SK-N-SH (cell line): ENCODE measurements around the gene UBE2G1. TPM values are rescaled to one million over a fixed set of nuclear protein-coding genes. Genes with fewer than 3 reads are reported as not detected.

ENCODE experiments used
- CTCF ChIA-PET: fragments of 300-600, 350-600 bp; formaldehyde crosslinking; extraction: SDS; loops from one replicate; lab custom pipeline; 2021; lab: Yijun Ruan, JAX
- POLR2A ChIA-PET: fragments of 350-600 bp; sonication (Branson Sonifier 250); formaldehyde crosslinking; extraction: SDS; loops from one replicate; lab custom pipeline; 2020; ENCODE audit warnings: antibody characterized with exemption, inconsistent platforms; lab: Yijun Ruan, JAX
- DNase-seq: peaks from one replicate; pipeline ENCODE4 v3.0.0; 2012
- H2AFZ ChIP-seq: fragments of 200-600 bp; sonication (generic); 2 replicates; pipeline ENCODE4 v1.8.1; 2016; ENCODE audit warnings: antibody characterized with exemption, mild to moderate bottlenecking, low read depth
- H3F3A ChIP-seq: fragments of 200-600 bp; sonication (generic); replicated peaks from 2 replicates; pipeline ENCODE3; 2016; ENCODE audit warnings: antibody characterized with exemption, mild to moderate bottlenecking; ENCODE audit not compliant: insufficient read depth
- H3K27ac ChIP-seq, 2 experiments: fragments of 200-500 bp in 1 of 2; fragments of 200-600 bp in 1 of 2; sonication (Bioruptor generic) in 1 of 2; sonication (generic), shearing (Covaris generic) in 1 of 2; 2 replicates each; pipeline versions ENCODE4 v1.5.1 to v1.6.1; 2014 to 2016; ENCODE audit warnings: low read depth in 2 of 2, inconsistent platforms in 1 of 2, low read length in 1 of 2, mild to moderate bottlenecking in 1 of 2, mixed read lengths in 1 of 2
- H3K27me3 ChIP-seq: fragments of 200-600 bp; sonication (generic), shearing (Covaris generic); 2 replicates; pipeline ENCODE4 v1.6.1; 2016; ENCODE audit warnings: mixed run types; ENCODE audit not compliant: insufficient read depth
- H3K36me3 ChIP-seq, 2 experiments: fragments of 200-500 bp in 1 of 2; fragments of 200-600 bp in 1 of 2; sonication (Bioruptor generic) in 1 of 2; sonication (generic) in 1 of 2; replicated peaks in 1 of 2; 2 replicates each; pipeline versions ENCODE3 to v1.5.1; 2014 to 2016; ENCODE audit warnings: low read length in 1 of 2, mild to moderate bottlenecking in 1 of 2; ENCODE audit not compliant: insufficient read depth in 2 of 2, control insufficient read depth in 1 of 2
- H3K4me1 ChIP-seq, 2 experiments: fragments of 200-500 bp in 1 of 2; fragments of 200-600 bp in 1 of 2; sonication (Bioruptor generic) in 1 of 2; sonication (generic), shearing (Covaris generic) in 1 of 2; 2 replicates each; pipeline versions ENCODE4 v1.5.1 to v1.6.1; 2014 to 2016; ENCODE audit warnings: low read depth in 1 of 2, low read length in 1 of 2, mixed run types in 1 of 2; ENCODE audit not compliant: insufficient read depth in 2 of 2, control insufficient read depth in 1 of 2
- H3K4me2 ChIP-seq: fragments of 200-600 bp; sonication (generic), shearing (Covaris generic); 2 replicates; pipeline ENCODE4 v1.6.1; 2017; ENCODE audit warnings: mixed run types
- H3K4me3 ChIP-seq, 2 experiments: fragments of 200-500 bp in 1 of 2; fragments of 200-600 bp in 1 of 2; sonication (Bioruptor generic) in 1 of 2; sonication (generic), shearing (Covaris generic) in 1 of 2; 2 replicates each; pipeline versions ENCODE4 v1.5.1 to v1.8.1; 2014 to 2016; ENCODE audit warnings: low read depth in 2 of 2, inconsistent platforms in 1 of 2, low read length in 1 of 2, mild to moderate bottlenecking in 1 of 2, mixed read lengths in 1 of 2, moderate library complexity in 1 of 2
- H3K79me2 ChIP-seq: fragments of 200-600 bp; sonication (generic); 2 replicates; pipeline ENCODE4 v1.8.1; 2017; ENCODE audit warnings: mild to moderate bottlenecking; ENCODE audit not compliant: insufficient read depth
- H3K9ac ChIP-seq: fragments of 200-600 bp; sonication (generic); 2 replicates; pipeline ENCODE4 v1.6.1; 2017; ENCODE audit warnings: mixed run types
- H3K9me2 ChIP-seq: fragments of 200-600 bp; sonication (generic); 2 replicates; pipeline ENCODE4 v1.6.1; 2017; ENCODE audit warnings: mixed run types
- H3K9me3 ChIP-seq: fragments of 200-600 bp; sonication (generic); 2 replicates; pipeline ENCODE4 v1.6.1; 2017; ENCODE audit warnings: mixed run types, mild to moderate bottlenecking, moderate library complexity
- H4K20me1 ChIP-seq: fragments of 200-600 bp; sonication (generic); 2 replicates; pipeline ENCODE4 v1.6.1; 2017; ENCODE audit warnings: mild to moderate bottlenecking, mixed run types; ENCODE audit not compliant: insufficient read depth
- CHD2 ChIP-seq: fragments of 150-350 bp; IDR thresholded peaks from 2 replicates; pipeline ENCODE4 v1.6.1; 2018; ENCODE audit warnings: low read length; ENCODE audit not compliant: partially characterized antibody
- ELF1 ChIP-seq: IDR thresholded peaks from 2 replicates; pipeline ENCODE4 v1.4.0; 2012
- EP300 ChIP-seq, 2 experiments: IDR thresholded peaks; 2 replicates each; pipeline versions ENCODE4 v1.4.0 to v1.6.1; 2012; ENCODE audit warnings: borderline replicate concordance in 1 of 2, low read depth in 1 of 2, low read length in 1 of 2
- EZH2phosphoT487 ChIP-seq: fragments of 200-600 bp; sonication (generic); IDR thresholded peaks from 2 replicates; pipeline ENCODE4 v1.6.1; 2017; ENCODE audit warnings: low read depth, mixed run types, mild to moderate bottlenecking, antibody characterized with exemption, moderate library complexity, borderline replicate concordance
- FOXM1 ChIP-seq: IDR thresholded peaks from 2 replicates; pipeline ENCODE4 v1.4.0; 2012; ENCODE audit warnings: low read depth, mild to moderate bottlenecking
- GABPA ChIP-seq: IDR thresholded peaks from 2 replicates; pipeline ENCODE4 v1.4.0; 2012; ENCODE audit warnings: low read depth, mild to moderate bottlenecking
- JUND ChIP-seq: IDR thresholded peaks from 2 replicates; pipeline ENCODE4 v1.4.0; 2012
- MXI1 ChIP-seq: IDR thresholded peaks from 2 replicates; pipeline ENCODE4 v1.6.1; 2012; ENCODE audit warnings: mild to moderate bottlenecking, low read depth, low read length, improper control_type of control experiment
- NFIC ChIP-seq: IDR thresholded peaks from 2 replicates; pipeline ENCODE4 v1.4.0; 2012; ENCODE audit warnings: borderline replicate concordance
- NRF1 ChIP-seq: IDR thresholded peaks from 2 replicates; pipeline ENCODE4 v1.6.1; 2012; ENCODE audit warnings: low read depth, mild to moderate bottlenecking, low read length
- POLR2AphosphoS5 ChIP-seq: IDR thresholded peaks from 2 replicates; pipeline ENCODE4 v1.6.1; 2012; ENCODE audit warnings: low read depth, low read length
- RAD21 ChIP-seq: IDR thresholded peaks from 2 replicates; pipeline ENCODE4 v1.6.1; 2012; ENCODE audit warnings: mild to moderate bottlenecking, low read length
- RFX5 ChIP-seq: IDR thresholded peaks from 2 replicates; pipeline ENCODE4 v1.6.1; 2012; ENCODE audit warnings: mild to moderate bottlenecking, improper control_type of control experiment, low read length
- SMC3 ChIP-seq: IDR thresholded peaks from 2 replicates; pipeline ENCODE4 v1.6.1; 2012; ENCODE audit warnings: low read depth, low read length, improper control_type of control experiment
- TAF1 ChIP-seq: IDR thresholded peaks from 2 replicates; pipeline ENCODE4 v1.6.1; 2012; ENCODE audit warnings: low read depth, mild to moderate bottlenecking, low read length, moderate library complexity, borderline replicate concordance
- TCF12 ChIP-seq: IDR thresholded peaks from 2 replicates; pipeline ENCODE4 v1.4.0; 2012
- TEAD4 ChIP-seq: IDR thresholded peaks from 2 replicates; pipeline ENCODE4 v1.4.0; 2012; ENCODE audit warnings: mild to moderate bottlenecking, borderline replicate concordance; ENCODE audit not compliant: insufficient read depth
- YY1 ChIP-seq: IDR thresholded peaks from 2 replicates; pipeline ENCODE4 v1.4.0; 2012; ENCODE audit warnings: low read depth, mild to moderate bottlenecking
- WGBS: methylation state at CpG from one replicate; pipeline ENCODE4 v1.1.6; 2017; ENCODE audit warnings: low lambda C conversion rate; 5-methylcytosine and 5-hydroxymethylcytosine counted together
- polyA plus RNA-seq, 3 experiments: library from polyadenylated mRNA; depleted of rRNA; stranded (reverse); fragments of >200 nt; gene quantifications; 2 replicates each; pipeline ENCODE4 v1.2.3, GENCODE V29; 2012
- TF ChIP-seq, protein P1 (sequence below): IDR thresholded peaks from 2 replicates; pipeline ENCODE4; 2012
- TF ChIP-seq, protein P2 (sequence below): IDR thresholded peaks from 2 replicates; pipeline ENCODE4 v1.4.0; 2012; ENCODE audit warnings: low read depth, borderline replicate concordance

Gene UBE2G1
- polyA plus RNA-seq, 1 of the 3 experiments (the other 2 are of a cell fraction) = 23.2 TPM

DNA sequence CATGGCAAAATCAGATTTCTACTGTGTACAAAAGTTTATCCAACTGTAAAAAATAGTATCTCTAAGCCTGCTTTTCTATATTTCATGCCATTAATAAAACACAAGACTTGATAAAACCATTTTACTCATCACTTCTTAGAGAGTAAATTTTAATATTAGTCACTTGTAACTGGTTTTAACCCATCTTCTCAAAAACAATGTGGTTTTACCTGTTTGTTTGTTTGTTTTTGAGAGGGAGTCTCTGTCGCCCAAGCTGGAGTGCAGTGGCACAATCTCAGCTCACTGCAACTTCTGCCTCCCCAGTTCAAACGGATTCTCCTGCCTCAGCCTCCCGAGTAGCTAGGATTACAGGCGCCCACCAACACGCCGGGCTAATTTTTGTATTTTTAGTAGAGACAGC is 32.1 kb downstream of the UBE2G1 start:
- no peak overlapping the region for H3K9ac ChIP-seq
- peaks cover 100% of the 10 kb centered on the region for H3K79me2 ChIP-seq
- no peak overlapping the region for H3K27ac ChIP-seq
- no peaks in the 10 kb centered on the region for H3K9me2 ChIP-seq
- H3K9me3 ChIP-seq = no peaks in the 10 kb centered on the region
- WGBS = 94% methylated on average over 6 of the region's 6 CpGs
- peaks cover 23% of the 10 kb centered on the region for H3F3A ChIP-seq
- H4K20me1 ChIP-seq = peaks cover 97% of the 10 kb centered on the region
- CTCF ChIA-PET = no interaction called here
- POLR2A ChIA-PET = no interaction called here
- H3K4me1 ChIP-seq = peaks cover 8 to 27% of the 10 kb centered on the region in 2 experiments; a peak in 3 of 4 replicates
- no peak for TF ChIP-seq TAF1
- TF ChIP-seq FOXM1 = no peak
- no peak for TF ChIP-seq RFX5
- TF ChIP-seq RAD21 = no peak
- no peak for TF ChIP-seq GABPA
- TF ChIP-seq NFIC = no peak
- TF ChIP-seq NRF1 = no peak
- no peak for TF ChIP-seq JUND
- no peaks in the 10 kb centered on the region for H3K36me3 ChIP-seq
- H3K4me2 ChIP-seq = no peak overlapping the region
- no peak for DNase-seq
- H2AFZ ChIP-seq = no peak overlapping the region
- H3K4me3 ChIP-seq = no peak overlapping the region
- no peaks in the 10 kb centered on the region for H3K27me3 ChIP-seq

DNA sequence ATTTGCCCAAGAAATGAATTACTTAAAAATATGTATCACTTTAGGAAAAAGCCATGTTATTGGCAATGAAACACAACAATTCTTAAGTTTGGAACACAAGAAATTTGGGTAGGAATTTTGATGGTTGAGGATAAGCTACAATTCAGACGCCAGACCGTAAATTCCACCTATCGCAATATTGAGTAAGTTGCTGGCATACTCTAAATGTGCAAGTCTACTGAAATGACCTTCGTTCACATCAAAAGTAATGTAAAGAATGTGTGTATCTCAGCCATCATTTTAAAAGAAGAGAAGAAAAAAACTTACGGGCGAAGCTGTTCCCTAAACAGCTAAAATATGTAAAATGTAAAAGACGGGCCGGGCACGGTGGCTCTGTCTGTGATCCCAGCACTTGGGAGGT is 33.4 kb downstream of the UBE2G1 start:
- no peak for DNase-seq
- Histone ChIP-seq H4K20me1 (peaks cover 97% of the 10 kb centered on the region), H3K4me1 (peaks cover 5 to 27% of the 10 kb centered on the region in 2 experiments; a peak in 2 of 4 replicates), H3K79me2 (peaks cover 100% of the 10 kb centered on the region), H3K9me2 (no peaks in the 10 kb centered on the region), H3K4me2 (peak overlapping the region; percentile 3; the same call in 1 of the 2 replicates), H2AFZ (no peak overlapping the region), H3K36me3 (no peaks in the 10 kb centered on the region), H3K27me3 (no peaks in the 10 kb centered on the region), H3K4me3 (no peak overlapping the region), H3K9me3 (no peaks in the 10 kb centered on the region), H3K9ac (no peak overlapping the region), H3F3A (peaks cover 26% of the 10 kb centered on the region), H3K27ac (peak overlapping the region in 1 of 2 experiments; percentile 60; a peak in 1 of 4 replicates)
- 88% methylated on average over 9 of the region's 9 CpGs for WGBS
- TF ChIP-seq, protein P1, sequence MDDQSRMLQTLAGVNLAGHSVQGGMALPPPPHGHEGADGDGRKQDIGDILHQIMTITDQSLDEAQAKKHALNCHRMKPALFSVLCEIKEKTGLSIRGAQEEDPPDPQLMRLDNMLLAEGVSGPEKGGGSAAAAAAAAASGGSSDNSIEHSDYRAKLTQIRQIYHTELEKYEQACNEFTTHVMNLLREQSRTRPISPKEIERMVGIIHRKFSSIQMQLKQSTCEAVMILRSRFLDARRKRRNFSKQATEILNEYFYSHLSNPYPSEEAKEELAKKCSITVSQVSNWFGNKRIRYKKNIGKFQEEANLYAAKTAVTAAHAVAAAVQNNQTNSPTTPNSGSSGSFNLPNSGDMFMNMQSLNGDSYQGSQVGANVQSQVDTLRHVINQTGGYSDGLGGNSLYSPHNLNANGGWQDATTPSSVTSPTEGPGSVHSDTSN = no peak
- TF ChIP-seq FOXM1 = no peak
- TF ChIP-seq TAF1 = no peak
- no peak for TF ChIP-seq EZH2phosphoT487
- TF ChIP-seq MXI1 = no peak
- TF ChIP-seq, protein P2, sequence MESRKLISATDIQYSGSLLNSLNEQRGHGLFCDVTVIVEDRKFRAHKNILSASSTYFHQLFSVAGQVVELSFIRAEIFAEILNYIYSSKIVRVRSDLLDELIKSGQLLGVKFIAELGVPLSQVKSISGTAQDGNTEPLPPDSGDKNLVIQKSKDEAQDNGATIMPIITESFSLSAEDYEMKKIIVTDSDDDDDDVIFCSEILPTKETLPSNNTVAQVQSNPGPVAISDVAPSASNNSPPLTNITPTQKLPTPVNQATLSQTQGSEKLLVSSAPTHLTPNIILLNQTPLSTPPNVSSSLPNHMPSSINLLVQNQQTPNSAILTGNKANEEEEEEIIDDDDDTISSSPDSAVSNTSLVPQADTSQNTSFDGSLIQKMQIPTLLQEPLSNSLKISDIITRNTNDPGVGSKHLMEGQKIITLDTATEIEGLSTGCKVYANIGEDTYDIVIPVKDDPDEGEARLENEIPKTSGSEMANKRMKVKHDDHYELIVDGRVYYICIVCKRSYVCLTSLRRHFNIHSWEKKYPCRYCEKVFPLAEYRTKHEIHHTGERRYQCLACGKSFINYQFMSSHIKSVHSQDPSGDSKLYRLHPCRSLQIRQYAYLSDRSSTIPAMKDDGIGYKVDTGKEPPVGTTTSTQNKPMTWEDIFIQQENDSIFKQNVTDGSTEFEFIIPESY = no peak
- no peak for TF ChIP-seq NRF1
- TF ChIP-seq POLR2AphosphoS5 = no peak
- no peak for TF ChIP-seq TEAD4
- no peak for TF ChIP-seq YY1
- no peak for TF ChIP-seq CHD2
- no peak for TF ChIP-seq SMC3
- TF ChIP-seq ELF1 = no peak
- TF ChIP-seq TCF12 = no peak
- no peak for TF ChIP-seq EP300 (IDR thresholded peaks at IDR 0.05; ENCODE audit: borderline replicate concordance in 1 of 2, low read depth in 1 of 2, low read length in 1 of 2)
- POLR2A ChIA-PET = no interaction called here
- CTCF ChIA-PET = interaction anchor here (0.7 to 2.3 kb wide), 5 partner anchors 11 to 118 kb away, joined by 3 to 10 read pairs (median 3); no protein-coding TSS in a partner anchor
